Kidney (tissue), 14 donors: ENCODE results near the gene PCDH8. TPM values are rescaled to one million over a fixed set of nuclear protein-coding genes. Genes with fewer than 3 reads are reported as not detected.
A peak's percentile ranks its signal among the peaks of the same experiment; 100 is the strongest.

Source experiments
- DNase-seq, 5 donors: peaks; one replicate each; pipeline ENCODE4 v3.0.0-alpha.2; 2013 to 2020
- FAIRE-seq: peaks from 2 replicates; lab custom pipeline; 2012; peaks lifted over from hg19 to GRCh38; lab: Jason Lieb, UNC
- H3K27ac ChIP-seq, 2 donors: one replicate each; pipeline ENCODE4 v1.7.0; 2013; ENCODE audit warnings: low read depth in 2 of 2, low read length in 2 of 2, inconsistent platforms in 1 of 2
- H3K27me3 ChIP-seq: one replicate; pipeline ENCODE4 v1.7.1; 2013; ENCODE audit warnings: low read length, inconsistent platforms; ENCODE audit not compliant: control insufficient read depth, insufficient read depth
- H3K36me3 ChIP-seq, 3 donors: one replicate each; pipeline versions ENCODE4 v1.7.0 to v1.7.1; 2013; ENCODE audit warnings: low read length in 3 of 3, control low read depth in 1 of 3, inconsistent platforms in 1 of 3; ENCODE audit not compliant: insufficient read depth in 3 of 3, control insufficient read depth in 2 of 3
- H3K4me1 ChIP-seq, 3 donors: one replicate each; pipeline versions ENCODE4 v1.7.0 to v1.7.1; 2013; ENCODE audit warnings: low read length in 3 of 3, inconsistent platforms in 1 of 3, low read depth in 1 of 3; ENCODE audit not compliant: control insufficient read depth in 2 of 3, insufficient read depth in 2 of 3
- H3K4me3 ChIP-seq, 3 donors: one replicate each; pipeline versions ENCODE4 v1.7.0 to v1.8.1; 2013; ENCODE audit warnings: low read length in 3 of 3, control low read depth in 1 of 3, inconsistent platforms in 1 of 3
- H3K9ac ChIP-seq, 3 donors: one replicate each; pipeline versions ENCODE4 v1.7.0 to v1.7.1; 2013; ENCODE audit warnings: low read length in 3 of 3, control low read depth in 1 of 3, inconsistent platforms in 1 of 3
- H3K9me3 ChIP-seq, 3 donors: one replicate each; pipeline versions ENCODE4 v1.7.0 to v1.7.1; 2013; ENCODE audit warnings: low read length in 3 of 3, control low read depth in 1 of 3, inconsistent platforms in 1 of 3; ENCODE audit not compliant: control insufficient read depth in 2 of 3, insufficient read depth in 1 of 3
- intact Hi-C: fragments of 100-400 bp; cut with DNase I; formaldehyde crosslinking; loops from one replicate; pipeline ENCODE4 v1.11.1; 2022
- polyA plus RNA-seq: library from polyadenylated mRNA; stranded (reverse); fragments of 350-450 nt; fragmentation: Illumina TruSeq; extraction: RNeasy Lipid Tissue Mini Kit (QIAGEN cat#74804); gene quantifications from one replicate; pipeline ENCODE4 v1.2.3, GENCODE V29; 2014; ENCODE audit warnings: low read depth, low replicate concordance; ENCODE audit not compliant: insufficient read depth
- total RNA-seq: library from RNA; stranded (reverse); fragmentation: NEBNext Ultra II Directional; extraction: Animal tissue kit (Norgen Biotek cat#: 25700); gene quantifications from one replicate; pipeline ENCODE4 v1.2.1, GENCODE V29; 2021
- TF ChIP-seq, protein P1 (sequence below): IDR thresholded peaks from 3 replicates; pipeline ENCODE4 v1.5.1; 2012; ENCODE audit warnings: mild to moderate bottlenecking, moderate library complexity, borderline replicate concordance; ENCODE audit not compliant: insufficient read depth; ENCODE audit errors: extremely low read depth
- donor health status: control.
- donor health status: control.
- donor health status: control.
- donor health status: control.
- donor health status: control.
- donor health status: DM: yes; HTN: yes; CAD: no.
- donor health status: Normal renal cell carcinoma (clear cell type).

PCDH8 gene
- total and polyA plus RNA-seq, 2 donors from 2014 or later = not detected

DNA sequence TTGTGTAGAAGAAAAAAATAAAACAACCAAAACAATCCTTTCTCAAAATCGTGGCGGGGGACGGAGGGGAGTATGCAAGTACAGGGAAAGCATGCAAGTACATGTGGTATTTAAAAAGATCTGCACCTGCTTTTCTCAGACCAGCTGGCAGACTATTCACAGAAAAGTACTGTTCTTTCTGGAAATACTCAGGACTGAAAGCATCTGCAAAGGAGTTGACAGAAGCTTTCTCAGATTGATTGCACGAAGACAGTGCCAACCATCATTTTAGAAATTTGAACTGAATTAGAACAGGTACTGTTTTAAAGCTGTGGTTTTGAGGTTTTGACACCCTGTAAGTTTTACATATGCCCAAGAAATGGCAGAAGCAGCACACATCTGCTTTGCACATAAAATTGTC lies 19.8 kb upstream of the PCDH8 start:
- DNase-seq (no peak), FAIRE-seq (no peak)
- Histone ChIP-seq H3K4me1 (no peaks in the 10 kb centered on the region), H3K9ac (no peak overlapping the region), H3K36me3 (no peaks in the 10 kb centered on the region), H3K27me3 (no peaks in the 10 kb centered on the region), H3K27ac (no peak overlapping the region), H3K4me3 (no peak overlapping the region), H3K9me3 (no peaks in the 10 kb centered on the region)
- TF ChIP-seq, protein P1, sequence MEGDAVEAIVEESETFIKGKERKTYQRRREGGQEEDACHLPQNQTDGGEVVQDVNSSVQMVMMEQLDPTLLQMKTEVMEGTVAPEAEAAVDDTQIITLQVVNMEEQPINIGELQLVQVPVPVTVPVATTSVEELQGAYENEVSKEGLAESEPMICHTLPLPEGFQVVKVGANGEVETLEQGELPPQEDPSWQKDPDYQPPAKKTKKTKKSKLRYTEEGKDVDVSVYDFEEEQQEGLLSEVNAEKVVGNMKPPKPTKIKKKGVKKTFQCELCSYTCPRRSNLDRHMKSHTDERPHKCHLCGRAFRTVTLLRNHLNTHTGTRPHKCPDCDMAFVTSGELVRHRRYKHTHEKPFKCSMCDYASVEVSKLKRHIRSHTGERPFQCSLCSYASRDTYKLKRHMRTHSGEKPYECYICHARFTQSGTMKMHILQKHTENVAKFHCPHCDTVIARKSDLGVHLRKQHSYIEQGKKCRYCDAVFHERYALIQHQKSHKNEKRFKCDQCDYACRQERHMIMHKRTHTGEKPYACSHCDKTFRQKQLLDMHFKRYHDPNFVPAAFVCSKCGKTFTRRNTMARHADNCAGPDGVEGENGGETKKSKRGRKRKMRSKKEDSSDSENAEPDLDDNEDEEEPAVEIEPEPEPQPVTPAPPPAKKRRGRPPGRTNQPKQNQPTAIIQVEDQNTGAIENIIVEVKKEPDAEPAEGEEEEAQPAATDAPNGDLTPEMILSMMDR = no peak
- intact Hi-C loops = no loop called here

- H3K27me3 ChIP-seq = no peaks in the 10 kb centered on the region
- H3K4me3 ChIP-seq = no peak overlapping the region
- TF ChIP-seq, protein P1 = no peak
- intact Hi-C loops = no loop called here
- no peak for DNase-seq
- no peak for FAIRE-seq
- no peaks in the 10 kb centered on the region for H3K9me3 ChIP-seq
- H3K36me3 ChIP-seq = no peaks in the 10 kb centered on the region
- H3K27ac ChIP-seq = no peak overlapping the region
- H3K4me1 ChIP-seq = no peaks in the 10 kb centered on the region
- H3K9ac ChIP-seq = no peak overlapping the region
Observed at GRCh38 chr13:52864941-52865340, 16.5 kb upstream of the PCDH8 start.

DNA sequence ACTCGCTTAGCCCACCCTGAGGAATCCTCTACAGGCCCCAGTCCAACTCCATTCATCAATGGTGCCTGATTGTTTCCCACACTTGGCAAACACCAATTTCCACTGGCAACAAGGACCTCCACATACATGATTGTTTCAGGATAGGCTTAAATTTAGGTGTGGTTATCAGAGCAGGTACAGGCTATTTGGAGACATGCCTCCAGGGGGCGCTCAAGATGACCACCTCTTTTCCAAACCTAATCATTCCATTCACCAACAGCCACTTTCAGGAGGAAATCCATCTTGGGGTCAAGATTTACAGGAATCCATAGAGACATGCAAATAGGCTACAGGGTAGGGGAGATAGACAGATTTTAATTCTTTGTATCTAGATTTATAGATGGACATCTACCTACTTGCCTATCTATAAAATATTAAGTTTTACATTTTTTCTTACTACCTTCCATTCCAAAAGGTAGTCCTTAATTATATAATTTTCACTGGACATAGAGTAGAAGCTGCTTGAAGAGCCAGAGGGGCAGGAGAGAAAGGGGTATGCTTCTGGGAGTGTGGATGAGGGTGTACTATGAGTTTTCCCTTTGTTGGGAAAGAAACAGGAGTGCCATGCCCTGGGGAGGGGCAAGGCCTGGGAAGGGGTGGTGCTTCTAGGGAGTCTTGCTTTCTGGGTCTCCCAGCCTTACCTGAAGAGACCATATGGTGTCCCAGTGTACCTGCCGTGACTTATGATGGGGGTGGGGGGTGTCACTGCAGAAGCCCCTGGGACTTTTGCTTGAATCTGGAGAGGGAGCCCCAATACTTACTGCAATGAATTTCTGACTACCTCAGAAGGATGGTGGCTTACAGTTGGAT lies 14.1 kb upstream of the PCDH8 start:
- no peaks in the 10 kb centered on the region for H3K27me3 ChIP-seq
- no peak for FAIRE-seq
- DNase-seq = peak in 3 of 5 donors; percentile 29 to 39 (median 34)
- no peaks in the 10 kb centered on the region for H3K4me1 ChIP-seq
- TF ChIP-seq, protein P1 = no peak
- no peaks in the 10 kb centered on the region for H3K9me3 ChIP-seq
- H3K36me3 ChIP-seq = no peaks in the 10 kb centered on the region
- no peak overlapping the region for H3K9ac ChIP-seq
- intact Hi-C loops = no loop called here
- no peak overlapping the region for H3K27ac ChIP-seq
- H3K4me3 ChIP-seq = no peak overlapping the region
